Measurements from ENCODE around the gene MEAF6. TPM values are rescaled to one million over a fixed set of nuclear protein-coding genes. Genes with fewer than 3 reads are reported as not detected.

Gene MEAF6
- total RNA-seq, 1 donor from 2014 or later: 61.5 TPM

GRCh38 chr1:37469386-37469785 is 45.2 kb downstream of the MEAF6 start:
- Mint-ChIP-seq H3K27ac (ENCODE audit: unreplicated experiment) (no peak overlapping the region), H3K4me1 (ENCODE audit: low read depth, unreplicated experiment) (peaks cover 5% of the 10 kb centered on the region), H3K27me3 (ENCODE audit: unreplicated experiment) (peaks cover 9% of the 10 kb centered on the region), H3K36me3 (ENCODE audit: unreplicated experiment) (no peaks in the 10 kb centered on the region), H3K9me3 (ENCODE audit: unreplicated experiment) (peaks cover 2% of the 10 kb centered on the region), H3K4me3 (ENCODE audit: unreplicated experiment) (no peak overlapping the region)
- TF ChIP-seq CTCF (IDR thresholded peaks at IDR 0.05; ENCODE audit: partially characterized antibody, unreplicated experiment): no peak
- DNase-seq: no peak

GRCh38 chr1:37468037-37468436 is 46.5 kb downstream of the MEAF6 start:
- peaks cover 4% of the 10 kb centered on the region for H3K27me3 Mint-ChIP-seq (ENCODE audit: unreplicated experiment)
- no peak for DNase-seq
- H3K27ac Mint-ChIP-seq (ENCODE audit: unreplicated experiment): no peak overlapping the region
- TF ChIP-seq CTCF (IDR thresholded peaks at IDR 0.05; ENCODE audit: partially characterized antibody, unreplicated experiment): no peak
- no peaks in the 10 kb centered on the region for H3K4me1 Mint-ChIP-seq (ENCODE audit: low read depth, unreplicated experiment)
- H3K36me3 Mint-ChIP-seq (ENCODE audit: unreplicated experiment): no peaks in the 10 kb centered on the region
- no peak overlapping the region for H3K4me3 Mint-ChIP-seq (ENCODE audit: unreplicated experiment)
- peaks cover 2% of the 10 kb centered on the region for H3K9me3 Mint-ChIP-seq (ENCODE audit: unreplicated experiment)

DNA sequence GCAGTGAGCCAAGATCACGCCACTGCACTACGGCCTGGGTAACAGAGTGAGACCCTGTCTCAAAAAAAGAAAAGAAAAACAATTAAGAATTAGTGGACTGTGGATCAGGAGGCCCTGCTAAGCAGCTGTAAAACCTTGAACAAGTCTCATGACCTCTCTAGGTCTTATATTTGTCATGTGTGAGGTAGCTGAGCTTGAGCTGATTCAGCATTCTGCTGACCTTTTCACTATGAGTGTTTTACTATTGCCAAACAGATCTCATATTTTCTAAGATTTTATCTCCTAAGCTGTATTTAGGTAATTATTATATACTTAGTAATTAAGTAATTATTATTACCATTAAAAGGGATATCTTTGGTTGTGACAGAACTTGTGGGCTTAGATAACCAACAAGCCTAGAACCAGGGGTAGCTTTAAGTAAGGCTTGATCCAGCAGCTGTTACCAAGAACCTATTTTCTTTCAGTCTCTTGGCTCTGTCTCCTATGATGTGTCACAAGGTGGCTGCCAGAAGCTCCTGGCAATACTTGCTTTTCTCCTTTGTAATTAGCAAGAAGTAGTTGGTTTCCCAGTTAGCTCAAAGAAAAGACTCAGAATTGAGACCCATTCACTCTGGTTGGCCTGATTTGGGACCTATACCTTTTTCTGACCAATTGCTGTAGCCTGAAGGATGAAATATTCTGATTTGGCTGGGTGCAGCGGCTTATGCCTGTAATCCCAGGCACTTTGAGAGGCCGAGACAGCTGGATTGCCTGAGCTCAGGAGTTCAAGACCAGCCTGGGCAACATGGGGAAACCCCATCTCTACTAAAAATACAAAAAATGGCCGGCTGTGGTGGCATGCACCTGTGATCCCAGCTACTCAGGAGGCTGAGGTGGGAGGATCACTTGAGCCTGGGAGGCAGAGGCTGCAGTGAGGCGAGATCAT is 48.7 kb downstream of the MEAF6 start:
- Mint-ChIP-seq H3K36me3 (ENCODE audit: unreplicated experiment) (no peaks in the 10 kb centered on the region), H3K27ac (ENCODE audit: unreplicated experiment) (no peak overlapping the region), H3K4me3 (ENCODE audit: unreplicated experiment) (no peak overlapping the region), H3K27me3 (ENCODE audit: unreplicated experiment) (no peaks in the 10 kb centered on the region), H3K4me1 (ENCODE audit: low read depth, unreplicated experiment) (no peaks in the 10 kb centered on the region), H3K9me3 (ENCODE audit: unreplicated experiment) (no peaks in the 10 kb centered on the region)
- TF ChIP-seq CTCF (IDR thresholded peaks at IDR 0.05; ENCODE audit: partially characterized antibody, unreplicated experiment): no peak
- DNase-seq: no peak

GRCh38 chr1:37464443-37464842 is 50.1 kb downstream of the MEAF6 start:
- no peak overlapping the region for H3K27ac Mint-ChIP-seq (ENCODE audit: unreplicated experiment)
- H3K9me3 Mint-ChIP-seq (ENCODE audit: unreplicated experiment): no peaks in the 10 kb centered on the region
- no peaks in the 10 kb centered on the region for H3K4me1 Mint-ChIP-seq (ENCODE audit: low read depth, unreplicated experiment)
- H3K4me3 Mint-ChIP-seq (ENCODE audit: unreplicated experiment): no peak overlapping the region
- no peak for DNase-seq
- no peak for TF ChIP-seq CTCF (IDR thresholded peaks at IDR 0.05; ENCODE audit: partially characterized antibody, unreplicated experiment)
- no peaks in the 10 kb centered on the region for H3K27me3 Mint-ChIP-seq (ENCODE audit: unreplicated experiment)
- no peaks in the 10 kb centered on the region for H3K36me3 Mint-ChIP-seq (ENCODE audit: unreplicated experiment)
